Mesenchymal stem cell (in vitro differentiated cells and primary cell): ENCODE results near the gene TMPRSS6.

ENCODE experiments used
- DNase-seq: peaks from one replicate; pipeline ENCODE4 v3.0.0-alpha.2; 2013
- H2AFZ ChIP-seq: one replicate; pipeline ENCODE4 v1.6.1; 2013; ENCODE audit warnings: low read depth, mild to moderate bottlenecking, control low read depth, inconsistent platforms, low read length, moderate library complexity
- H2AK5ac ChIP-seq: 2 replicates; pipeline ENCODE4 v1.6.1; 2013; ENCODE audit warnings: low read length, moderate library complexity, mild to moderate bottlenecking, inconsistent platforms; ENCODE audit not compliant: severe bottlenecking
- H2BK120ac ChIP-seq: one replicate; pipeline ENCODE4 v1.6.1; 2013; ENCODE audit warnings: low read depth, mild to moderate bottlenecking, inconsistent platforms, low read length, moderate library complexity
- H2BK12ac ChIP-seq, 2 experiments: one replicate each; pipeline ENCODE4 v1.6.1; 2013; ENCODE audit warnings: inconsistent platforms in 2 of 2, low read length in 2 of 2, mild to moderate bottlenecking in 2 of 2, moderate library complexity in 2 of 2, control low read depth in 1 of 2
- H2BK15ac ChIP-seq: one replicate; pipeline ENCODE4 v1.6.1; 2013; ENCODE audit warnings: mild to moderate bottlenecking, low read depth, inconsistent platforms; ENCODE audit not compliant: poor library complexity, severe bottlenecking
- H2BK5ac ChIP-seq: 2 replicates; pipeline ENCODE4 v1.6.1; 2013; ENCODE audit warnings: low read depth, mild to moderate bottlenecking, low read length, control low read depth, inconsistent platforms; ENCODE audit not compliant: poor library complexity, severe bottlenecking
- H3K14ac ChIP-seq, 2 experiments: one replicate each; pipeline ENCODE4 v1.6.1; 2013; ENCODE audit warnings: inconsistent platforms in 2 of 2, low read length in 2 of 2, control low read depth in 1 of 2, mild to moderate bottlenecking in 1 of 2, moderate library complexity in 1 of 2
- H3K18ac ChIP-seq, 2 experiments: one replicate each; pipeline ENCODE4 v1.6.1; 2013; ENCODE audit warnings: inconsistent platforms in 2 of 2, low read length in 2 of 2, control low read depth in 1 of 2, low read depth in 1 of 2, mild to moderate bottlenecking in 1 of 2
- H3K23ac ChIP-seq, 2 experiments: one replicate each; pipeline ENCODE4 v1.6.1; 2013; ENCODE audit warnings: inconsistent platforms in 2 of 2, low read length in 2 of 2, mild to moderate bottlenecking in 2 of 2, moderate library complexity in 2 of 2, control low read depth in 1 of 2
- H3K27ac ChIP-seq: 2 replicates; pipeline ENCODE4 v1.5.1; 2013; ENCODE audit warnings: mild to moderate bottlenecking, moderate library complexity, low read length, control low read depth, inconsistent platforms; ENCODE audit not compliant: poor library complexity, severe bottlenecking
- H3K27me3 ChIP-seq, 2 experiments: 2 replicates each; pipeline versions ENCODE4 v1.6.1 to v1.7.0; 2013; ENCODE audit warnings: low read length in 2 of 2, mild to moderate bottlenecking in 2 of 2, moderate library complexity in 2 of 2, control low read depth in 1 of 2, inconsistent platforms in 1 of 2; ENCODE audit not compliant: control insufficient read depth in 1 of 2, insufficient read depth in 1 of 2
- H3K36me3 ChIP-seq, 2 experiments: 2 replicates each; pipeline versions ENCODE4 v1.6.1 to v1.7.0; 2013; ENCODE audit warnings: low read length in 2 of 2, control low read depth in 1 of 2, inconsistent platforms in 1 of 2, low read depth in 1 of 2, mild to moderate bottlenecking in 1 of 2; ENCODE audit not compliant: insufficient read depth in 2 of 2, control insufficient read depth in 1 of 2
- H3K4ac ChIP-seq, 2 experiments: one replicate each; pipeline ENCODE4 v1.6.1; 2013; ENCODE audit warnings: inconsistent platforms in 2 of 2, low read length in 2 of 2, mild to moderate bottlenecking in 2 of 2, moderate library complexity in 2 of 2, control low read depth in 1 of 2, low read depth in 1 of 2
- H3K4me1 ChIP-seq: 2 replicates; pipeline ENCODE4 v1.6.1; 2013; ENCODE audit warnings: low read depth, low read length, control low read depth; ENCODE audit not compliant: control insufficient read depth, insufficient read depth
- H3K4me2 ChIP-seq: 2 replicates; pipeline ENCODE4 v1.6.1; 2013; ENCODE audit warnings: low read length, mild to moderate bottlenecking, inconsistent platforms; ENCODE audit not compliant: poor library complexity, severe bottlenecking
- H3K4me3 ChIP-seq, 2 experiments: 2 replicates each; pipeline versions ENCODE4 v1.5.1 to v1.7.0; 2013; ENCODE audit warnings: low read length in 2 of 2, mild to moderate bottlenecking in 2 of 2, control low read depth in 1 of 2, low read depth in 1 of 2; ENCODE audit not compliant: insufficient read depth in 1 of 2
- H3K79me1 ChIP-seq: replicated peaks from 2 replicates; pipeline ENCODE4 v1.6.1; 2013; ENCODE audit warnings: mild to moderate bottlenecking, control low read depth, low read length, inconsistent platforms; ENCODE audit not compliant: poor library complexity, severe bottlenecking
- H3K9ac ChIP-seq: 2 replicates; pipeline ENCODE4 v1.7.0; 2013; ENCODE audit warnings: mild to moderate bottlenecking, low read length, moderate library complexity
- H3K9me3 ChIP-seq: 2 replicates; pipeline ENCODE4 v1.7.0; 2013; ENCODE audit warnings: mild to moderate bottlenecking, low read length; ENCODE audit not compliant: control insufficient read depth
- H4K8ac ChIP-seq: one replicate; pipeline ENCODE4 v1.6.1; 2013; ENCODE audit warnings: inconsistent platforms, mild to moderate bottlenecking, low read length, moderate library complexity
- H4K91ac ChIP-seq: one replicate; pipeline ENCODE4 v1.6.1; 2013; ENCODE audit warnings: mild to moderate bottlenecking, low read length, inconsistent platforms
- WGBS: methylation state at CpG from one replicate; pipeline ENCODE4 v1.1.7; 2013; ENCODE audit warnings: mixed read lengths; 5-methylcytosine and 5-hydroxymethylcytosine counted together

Gene TMPRSS6

DNA sequence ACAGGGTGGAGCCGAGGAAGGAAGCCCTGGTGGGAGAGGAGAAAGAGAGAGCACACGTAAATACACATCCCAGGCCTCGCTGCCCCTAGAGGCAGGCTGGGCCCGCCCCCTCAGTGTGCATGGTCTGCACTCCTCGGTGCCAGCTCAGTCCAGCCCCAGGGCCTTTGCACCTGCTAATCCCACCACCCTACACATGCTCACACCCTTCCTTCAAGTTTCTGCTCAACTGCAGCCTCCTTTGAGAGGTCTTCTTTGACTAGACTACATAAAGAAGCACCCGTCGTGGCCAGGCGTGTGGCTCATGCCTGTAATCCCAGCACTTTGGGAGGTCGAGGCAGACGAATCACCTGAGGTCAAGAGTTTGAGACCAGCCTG, 34.7 kb upstream of the TMPRSS6 start:
- no peak for DNase-seq
- no peaks in the 10 kb centered on the region for H3K9me3 ChIP-seq
- H4K8ac ChIP-seq, result no peak overlapping the region
- H3K4ac ChIP-seq, result no peak overlapping the region
- H2BK15ac ChIP-seq, result no peak overlapping the region
- no peak overlapping the region for H3K9ac ChIP-seq
- no peaks in the 10 kb centered on the region for H3K79me1 ChIP-seq
- H2BK5ac ChIP-seq, result no peak overlapping the region
- no peaks in the 10 kb centered on the region for H3K36me3 ChIP-seq
- no peak overlapping the region for H3K4me2 ChIP-seq
- H4K91ac ChIP-seq, result no peak overlapping the region
- H3K14ac ChIP-seq, result no peak overlapping the region
- no peak overlapping the region for H2AK5ac ChIP-seq
- no peak overlapping the region for H3K18ac ChIP-seq
- peaks cover 4% of the 10 kb centered on the region for H3K4me1 ChIP-seq
- peaks cover 20 to 66% of the 10 kb centered on the region in 2 experiments for H3K27me3 ChIP-seq
- WGBS, result 89% methylated on average over 9 of the region's 10 CpGs
- H2BK120ac ChIP-seq, result no peak overlapping the region
- H3K4me3 ChIP-seq, result no peak overlapping the region
- H2AFZ ChIP-seq, result no peak overlapping the region
- no peak overlapping the region for H3K23ac ChIP-seq
- no peak overlapping the region for H3K27ac ChIP-seq
- H2BK12ac ChIP-seq, result no peak overlapping the region

DNA sequence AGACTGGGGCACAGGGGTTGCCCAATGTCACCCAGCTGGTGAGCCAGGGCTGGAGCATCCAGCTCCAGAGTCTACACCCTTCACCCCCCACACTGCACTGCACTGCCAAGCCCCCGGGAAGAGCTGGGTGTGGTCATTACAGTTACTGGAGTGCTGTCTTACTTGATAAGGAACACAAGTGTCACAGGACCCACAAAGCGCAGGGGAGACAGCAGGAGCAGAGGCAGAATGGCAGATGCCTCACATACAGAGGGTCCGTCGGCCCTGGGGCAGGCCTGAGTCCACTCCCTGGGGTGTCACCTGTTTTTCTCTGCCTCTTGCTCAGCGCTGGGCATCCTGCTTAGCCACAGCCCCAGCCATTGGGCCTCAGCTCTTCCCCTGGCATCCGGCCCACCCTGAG, 32.5 kb upstream of the TMPRSS6 start:
- no peak overlapping the region for H3K18ac ChIP-seq
- H3K27ac ChIP-seq, result no peak overlapping the region
- H3K79me1 ChIP-seq, result no peaks in the 10 kb centered on the region
- H3K4me3 ChIP-seq, result no peak overlapping the region
- peaks cover 22 to 66% of the 10 kb centered on the region in 2 experiments for H3K27me3 ChIP-seq
- H3K9ac ChIP-seq, result no peak overlapping the region
- H2BK5ac ChIP-seq, result no peak overlapping the region
- H2BK15ac ChIP-seq, result no peak overlapping the region
- no peak overlapping the region for H2AFZ ChIP-seq
- WGBS, result 87% methylated on average over 6 of the region's 6 CpGs
- no peak overlapping the region for H2BK120ac ChIP-seq
- no peak overlapping the region for H4K8ac ChIP-seq
- no peak overlapping the region for H3K4me2 ChIP-seq
- H3K23ac ChIP-seq, result no peak overlapping the region
- H3K14ac ChIP-seq, result no peak overlapping the region
- H3K4ac ChIP-seq, result no peak overlapping the region
- peaks cover 6% of the 10 kb centered on the region for H3K4me1 ChIP-seq
- DNase-seq, result no peak
- no peaks in the 10 kb centered on the region for H3K9me3 ChIP-seq
- H2AK5ac ChIP-seq, result no peak overlapping the region
- no peaks in the 10 kb centered on the region for H3K36me3 ChIP-seq
- H4K91ac ChIP-seq, result no peak overlapping the region
- H2BK12ac ChIP-seq, result no peak overlapping the region

DNA sequence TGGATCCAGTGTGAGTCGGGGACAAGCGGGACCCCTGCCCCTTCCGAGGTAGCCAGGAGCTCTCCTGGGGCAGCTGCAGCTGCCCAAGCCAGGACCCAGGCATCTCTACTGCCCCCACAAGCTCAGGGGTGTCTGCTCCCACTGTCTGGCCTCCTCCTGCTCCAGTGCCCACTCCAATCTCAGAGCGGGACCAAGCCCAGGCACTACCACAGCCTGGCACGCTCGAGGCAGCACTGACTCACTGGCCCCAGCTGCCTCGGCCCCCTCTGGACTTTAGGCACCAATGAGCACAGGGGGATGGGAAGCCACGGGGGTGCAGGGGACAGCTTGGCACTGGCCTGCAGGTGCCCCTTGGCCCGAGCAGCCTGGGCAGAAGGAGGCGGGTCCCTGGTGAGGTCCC, 32.0 kb upstream of the TMPRSS6 start:
- Histone ChIP-seq H2BK12ac (no peak overlapping the region), H3K4ac (no peak overlapping the region), H3K14ac (peak overlapping the region in 1 of 2 experiments; percentile 63), H3K79me1 (no peaks in the 10 kb centered on the region), H2BK5ac (no peak overlapping the region), H3K27me3 (peaks cover 23 to 66% of the 10 kb centered on the region in 2 experiments), H3K4me1 (peaks cover 6% of the 10 kb centered on the region), H3K18ac (no peak overlapping the region), H2AK5ac (no peak overlapping the region), H2AFZ (no peak overlapping the region), H3K27ac (no peak overlapping the region), H2BK15ac (no peak overlapping the region), H3K9me3 (no peaks in the 10 kb centered on the region), H2BK120ac (no peak overlapping the region), H3K23ac (no peak overlapping the region), H3K4me2 (no peak overlapping the region), H3K36me3 (no peaks in the 10 kb centered on the region), H3K9ac (no peak overlapping the region), H3K4me3 (no peak overlapping the region), H4K91ac (no peak overlapping the region), H4K8ac (no peak overlapping the region)
- 87% methylated on average over 10 of the region's 10 CpGs for WGBS
- no peak for DNase-seq

DNA sequence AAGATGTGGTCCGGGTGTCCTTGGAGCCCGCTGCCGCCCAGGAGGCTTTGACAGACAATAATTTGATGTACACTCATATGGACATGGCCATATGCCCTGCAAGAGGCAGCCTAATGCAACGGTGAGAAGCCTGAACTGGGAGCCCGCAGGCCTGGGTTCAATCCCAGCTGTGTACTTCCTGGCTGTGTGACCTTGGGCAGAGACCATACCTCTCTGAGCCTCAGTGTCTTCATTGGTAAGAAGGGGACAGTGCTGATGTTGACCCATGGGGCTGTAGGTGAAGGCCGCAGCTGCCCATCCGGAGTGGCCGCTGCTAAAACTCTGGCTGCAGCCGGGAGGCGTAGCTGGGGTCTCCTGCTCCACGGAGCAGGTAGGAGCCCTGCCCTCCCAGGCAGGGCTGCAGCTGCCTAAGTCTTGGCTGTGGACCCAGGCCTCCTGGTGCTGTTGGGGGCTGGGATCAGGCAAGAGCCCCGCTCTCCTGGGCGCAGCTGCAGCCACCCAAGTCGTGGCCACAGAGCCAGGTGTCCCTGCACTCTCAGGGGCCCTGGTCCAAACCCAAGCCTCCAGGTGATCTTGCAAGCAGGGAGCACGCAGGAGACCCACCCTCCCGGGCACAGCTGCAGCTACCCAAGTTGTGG, 31.3 kb upstream of the TMPRSS6 start:
- Histone ChIP-seq H3K36me3 (no peaks in the 10 kb centered on the region), H4K8ac (no peak overlapping the region), H3K4me2 (no peak overlapping the region), H3K14ac (no peak overlapping the region), H3K79me1 (no peaks in the 10 kb centered on the region), H3K9ac (no peak overlapping the region), H2AK5ac (no peak overlapping the region), H3K4me3 (no peak overlapping the region), H3K27ac (no peak overlapping the region), H3K4ac (no peak overlapping the region), H3K27me3 (peaks cover 20 to 66% of the 10 kb centered on the region in 2 experiments), H3K4me1 (peaks cover 6% of the 10 kb centered on the region), H3K23ac (no peak overlapping the region), H2BK5ac (no peak overlapping the region), H2BK120ac (no peak overlapping the region), H4K91ac (no peak overlapping the region), H2BK15ac (no peak overlapping the region), H3K18ac (no peak overlapping the region), H2BK12ac (no peak overlapping the region), H2AFZ (no peak overlapping the region), H3K9me3 (no peaks in the 10 kb centered on the region)
- 92% methylated on average over 16 of the region's 16 CpGs for WGBS
- no peak for DNase-seq
